HFF-Myc (cell line): ENCODE results near the gene WDR55.
"Not testable (repeated sequence)": the region's sequence is repeated elsewhere in the genome, so short reads cannot be mapped to it uniquely, and the experiment has no call there.

Source experiments
- DNase-seq: peaks from one replicate; pipeline ENCODE4 v3.0.0-alpha.2; 2011; ENCODE audit warnings: low read depth; ENCODE audit errors: extremely low read depth
- H3K4me3 ChIP-seq: replicated peaks from 2 replicates; pipeline ENCODE4 v1.5.1; 2011; ENCODE audit warnings: low read depth, mild to moderate bottlenecking, control low read depth, low read length
- CTCF ChIP-seq: IDR thresholded peaks from 2 replicates; pipeline ENCODE4 v1.5.1; 2012; ENCODE audit warnings: mild to moderate bottlenecking, low read depth, low read length, control low read depth; ENCODE audit errors: missing control alignments

The WDR55 gene

DNA sequence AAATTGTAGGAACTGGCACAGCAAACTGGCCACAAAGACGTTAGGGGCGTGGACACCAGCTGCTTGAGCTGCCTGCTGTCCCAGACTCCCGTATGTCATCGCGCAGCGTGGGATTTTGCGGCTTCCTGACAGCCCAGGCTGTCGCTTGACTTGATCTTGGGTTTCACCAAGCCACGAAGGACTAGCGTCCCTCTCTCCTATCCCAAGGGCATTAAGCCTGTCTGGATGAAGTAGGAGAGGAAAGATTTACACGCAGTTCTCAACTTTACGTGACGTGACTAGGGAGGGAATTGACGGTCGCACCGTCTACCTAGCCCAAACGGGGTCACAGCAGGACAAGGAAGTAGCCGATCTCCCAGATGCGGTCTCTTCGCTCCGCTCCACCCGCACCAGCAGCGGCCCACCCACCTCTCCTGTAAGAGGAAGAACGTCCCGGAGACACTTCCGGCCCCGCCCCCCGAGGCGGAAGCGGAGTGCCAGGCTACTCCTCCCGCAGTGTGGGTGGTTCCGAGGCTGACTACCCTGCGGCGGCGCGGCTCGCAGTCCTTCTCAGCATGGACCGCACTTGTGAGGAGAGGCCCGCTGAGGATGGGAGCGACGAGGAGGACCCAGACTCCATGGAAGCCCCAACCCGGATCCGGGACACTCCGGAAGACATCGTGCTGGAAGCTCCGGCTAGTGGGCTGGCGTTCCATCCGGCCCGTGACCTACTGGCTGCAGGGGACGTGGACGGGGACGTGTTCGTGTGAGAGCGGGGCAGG, at the start of gene WDR55:
WDR55 (plus strand) TSS at position 546 of the 761 bp plus-strand sequence; CDS start at position 555, 9 bp downstream.
- H3K4me3 ChIP-seq, result peak within 1 kb of the TSS; percentile 97
- DNase-seq, result peak; percentile 70
- no peak for TF ChIP-seq CTCF

DNA sequence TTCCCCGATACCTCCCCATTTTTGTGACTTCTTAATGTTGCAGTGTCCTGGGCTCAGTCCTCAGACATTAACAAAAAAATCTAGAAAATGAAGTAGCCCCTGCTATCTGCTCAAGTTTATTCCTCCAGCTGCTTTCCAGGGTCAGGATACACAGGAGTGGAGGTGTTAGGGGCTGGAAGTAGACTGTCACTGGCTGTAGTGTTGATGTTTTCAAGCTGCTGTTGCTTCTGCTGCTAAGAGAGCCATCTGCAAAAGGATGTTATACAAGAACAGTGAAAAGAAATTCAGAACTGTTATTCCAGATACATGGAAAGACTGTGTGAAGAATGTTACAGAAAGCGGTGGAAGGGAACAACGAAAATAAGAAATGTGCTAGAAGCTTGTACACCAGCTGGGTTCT, 42.4 kb upstream of the WDR55 start:
- no peak for TF ChIP-seq CTCF
- no peak for DNase-seq
- H3K4me3 ChIP-seq, result no peak overlapping the region

DNA sequence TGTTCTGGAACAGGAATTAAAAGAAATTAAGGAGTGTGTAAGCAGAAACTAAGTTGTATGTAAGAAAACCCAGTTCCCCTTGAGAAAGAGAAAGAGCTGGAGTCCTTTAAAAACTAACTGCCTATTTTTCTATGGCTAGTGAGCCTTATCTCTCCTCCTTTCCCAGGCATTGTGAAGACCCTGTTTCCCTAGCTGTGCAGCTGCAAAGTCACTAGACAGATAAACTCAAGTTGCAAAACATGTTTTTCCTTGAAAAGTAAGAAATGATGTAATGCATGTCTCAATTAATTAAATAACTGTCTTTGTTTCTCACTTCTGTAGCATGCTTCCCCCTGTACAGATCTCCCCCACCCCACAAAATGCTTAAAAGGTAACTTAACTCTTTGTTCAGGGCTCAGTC, 41.6 kb upstream of the WDR55 start:
- DNase-seq, H3K4me3 ChIP-seq: not testable (repeated sequence)

- DNase-seq, H3K4me3 ChIP-seq: not testable (repeated sequence)
Observed at GRCh38 chr5:140624886-140625285, 39.8 kb upstream of the WDR55 start.

DNA sequence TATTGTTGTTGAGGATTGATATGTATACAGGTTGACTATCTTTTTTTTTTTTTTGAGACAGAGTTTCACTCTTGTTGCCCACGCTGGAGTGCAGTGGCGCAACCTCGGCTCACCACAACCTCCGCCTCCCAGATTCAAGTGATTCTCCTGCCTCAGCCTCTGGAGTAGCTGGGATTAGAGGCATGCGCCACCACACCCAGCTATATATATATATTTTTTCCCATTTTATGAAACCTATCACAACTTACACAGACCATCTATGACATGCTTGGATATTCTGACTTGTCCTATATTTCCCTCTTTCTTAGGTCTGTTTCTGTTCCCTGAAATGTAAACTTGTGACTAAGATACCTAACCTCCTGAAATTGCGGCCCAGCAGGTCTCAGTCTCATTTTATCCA, 36.7 kb upstream of the WDR55 start:
- H3K4me3 ChIP-seq, result no peak overlapping the region
- DNase-seq, result no peak
- no peak for TF ChIP-seq CTCF

DNA sequence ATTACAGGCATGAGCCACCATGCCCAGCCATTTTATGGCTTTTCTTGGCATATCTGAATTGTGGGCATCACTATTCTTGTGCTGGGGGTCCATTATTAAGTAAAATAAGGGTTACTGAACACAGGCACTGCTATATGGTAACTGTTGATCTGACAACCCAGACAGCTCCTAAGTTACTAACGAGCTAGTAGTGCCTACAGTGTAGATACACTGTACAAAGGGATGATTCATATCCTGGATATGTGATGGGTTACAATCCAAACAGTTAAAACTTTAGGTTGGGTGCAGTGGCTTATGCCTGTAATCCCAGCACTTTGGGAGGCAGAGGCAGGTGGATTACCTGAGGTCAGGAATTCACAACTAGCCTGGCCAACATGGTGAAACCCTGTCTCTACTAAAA, 36.0 kb upstream of the WDR55 start:
- no peak overlapping the region for H3K4me3 ChIP-seq
- DNase-seq, result no peak
- no peak for TF ChIP-seq CTCF

DNA sequence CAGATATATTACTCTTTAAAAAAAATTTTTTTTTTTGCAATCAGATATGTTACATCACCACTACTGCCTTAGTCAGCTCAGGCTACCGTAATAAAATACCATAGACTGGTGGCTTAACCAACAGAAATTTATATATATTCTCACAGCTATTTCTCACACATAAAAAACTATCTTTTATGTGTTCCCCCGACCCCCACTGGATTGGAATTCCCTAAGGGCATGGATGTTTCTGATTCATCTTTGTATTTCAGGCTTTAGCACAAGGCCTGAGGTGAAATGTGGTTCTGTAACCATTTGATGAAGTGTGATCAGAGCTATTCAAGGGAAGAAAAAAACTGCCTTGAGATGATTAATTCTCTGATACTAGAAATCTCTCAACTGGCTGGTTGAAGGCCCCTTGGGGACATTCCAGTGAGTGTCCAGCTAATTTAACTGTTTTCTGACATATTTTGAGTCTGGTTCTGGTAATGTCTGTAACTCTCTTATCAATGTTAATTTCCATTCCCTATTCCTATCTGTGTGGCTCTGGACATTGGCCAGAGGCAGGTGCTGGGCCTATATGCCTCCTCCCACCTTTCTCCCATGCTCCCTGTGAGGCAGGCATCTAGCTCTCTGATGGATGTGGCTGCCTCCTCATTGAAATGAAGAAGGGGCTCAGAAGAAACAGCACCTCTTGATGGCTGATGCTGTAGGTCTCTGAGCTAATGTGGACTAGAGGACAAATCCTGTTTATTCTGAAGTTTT, 34.2 kb upstream of the WDR55 start:
- TF ChIP-seq CTCF, result no peak
- H3K4me3 ChIP-seq, result no peak overlapping the region
- DNase-seq, result no peak
